B cell (primary cell): Measurements from ENCODE around the gene RNF26.
A peak's percentile ranks its signal among the peaks of the same experiment; 100 is the strongest.

Experiments used
- EZH2 ChIP-seq: IDR thresholded peaks from 2 replicates; pipeline ENCODE4 v1.6.1; 2012; ENCODE audit warnings: borderline replicate concordance, low read depth, mild to moderate bottlenecking, moderate library complexity, low read length; ENCODE audit not compliant: insufficient read depth, poor library complexity, severe bottlenecking
- TF ChIP-seq, protein P1 (sequence below): fragments of 200-600 bp; IDR thresholded peaks from one replicate; pipeline ENCODE4 v1.8.0; 2022; ENCODE audit warnings: antibody characterized with exemption, mild to moderate bottlenecking

GRCh38 chr11:119338318-119338890 lies 4.1 kb downstream of the RNF26 start:
- no peak for TF ChIP-seq EZH2
- TF ChIP-seq, protein P1, sequence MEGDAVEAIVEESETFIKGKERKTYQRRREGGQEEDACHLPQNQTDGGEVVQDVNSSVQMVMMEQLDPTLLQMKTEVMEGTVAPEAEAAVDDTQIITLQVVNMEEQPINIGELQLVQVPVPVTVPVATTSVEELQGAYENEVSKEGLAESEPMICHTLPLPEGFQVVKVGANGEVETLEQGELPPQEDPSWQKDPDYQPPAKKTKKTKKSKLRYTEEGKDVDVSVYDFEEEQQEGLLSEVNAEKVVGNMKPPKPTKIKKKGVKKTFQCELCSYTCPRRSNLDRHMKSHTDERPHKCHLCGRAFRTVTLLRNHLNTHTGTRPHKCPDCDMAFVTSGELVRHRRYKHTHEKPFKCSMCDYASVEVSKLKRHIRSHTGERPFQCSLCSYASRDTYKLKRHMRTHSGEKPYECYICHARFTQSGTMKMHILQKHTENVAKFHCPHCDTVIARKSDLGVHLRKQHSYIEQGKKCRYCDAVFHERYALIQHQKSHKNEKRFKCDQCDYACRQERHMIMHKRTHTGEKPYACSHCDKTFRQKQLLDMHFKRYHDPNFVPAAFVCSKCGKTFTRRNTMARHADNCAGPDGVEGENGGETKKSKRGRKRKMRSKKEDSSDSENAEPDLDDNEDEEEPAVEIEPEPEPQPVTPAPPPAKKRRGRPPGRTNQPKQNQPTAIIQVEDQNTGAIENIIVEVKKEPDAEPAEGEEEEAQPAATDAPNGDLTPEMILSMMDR = peak; percentile 76
